Spleen (tissue), 7 donors: ENCODE results near the gene CFAP77.

ENCODE experiments used
- CTCF ChIP-seq, 11 experiments: fragments of 200-600 bp in 7 of 11; fragments of 450-650 bp in 4 of 11; sonication (generic) in 4 of 11; IDR thresholded peaks in 8 of 11; conservative IDR thresholded peaks in 3 of 11; 1 replicate in 7 of 11; 2 replicates in 4 of 11; pipeline versions ENCODE4 v1.4.0 to v1.8.0; 2016 to 2021; ENCODE audit warnings: antibody characterized with exemption in 11 of 11, inconsistent platforms in 4 of 11, mild to moderate bottlenecking in 1 of 11
- POLR2A ChIP-seq, 3 donors: fragments of 450-650 bp; IDR thresholded peaks; one replicate each; pipeline ENCODE4 v1.5.1; 2017; ENCODE audit warnings: antibody characterized with exemption in 3 of 3, mild to moderate bottlenecking in 1 of 3
- POLR2AphosphoS5 ChIP-seq, 3 donors: sonication (generic); formaldehyde crosslinking; IDR thresholded peaks; one replicate each; pipeline ENCODE4 v1.5.1; 2017; ENCODE audit warnings: antibody characterized with exemption in 3 of 3
- donor health status: DM: no; HTN: no; CAD: no; lungs with moderate emphysema.
- donor health status: DM: no; HTN: no; CAD: no.
- donor health status: DM: no; HTN: no; CAD: no.

GRCh38 chr9:132614324-132614723 is 204.3 kb downstream of the CFAP77 start:
- TF ChIP-seq CTCF (IDR thresholded peaks at IDR 0.05 in 8 of 11, conservative IDR thresholded peaks at IDR 0.05 in 3 of 11) = no peak
- TF ChIP-seq POLR2A (IDR thresholded peaks at IDR 0.05) = no peak
- TF ChIP-seq POLR2AphosphoS5 (IDR thresholded peaks at IDR 0.05) = no peak
